ENCODE data around the gene SETD4. TPM values are rescaled to one million over a fixed set of nuclear protein-coding genes. Genes with fewer than 3 reads are reported as not detected.

Gene SETD4
- total RNA-seq, 1 experiment from 2014 or later, result 15.6 TPM

GRCh38 chr21:36024782-36025181 is 35.5 kb downstream of the SETD4 start:
- no peaks in the 10 kb centered on the region for H3K9me3 ChIP-seq (ENCODE audit: control insufficient read depth, insufficient read depth, low read depth, low read length)
- no peak for ATAC-seq
- ChIA-PET CTCF (interaction anchor here (0.6 kb wide), 1 partner anchor 39 kb away, joined by 3 read pairs; no protein-coding TSS in a partner anchor), POLR2A (no interaction called here)
- no peak overlapping the region for H3K27ac ChIP-seq (ENCODE audit: low read length)
- intact Hi-C loops (cut with micrococcal nuclease; ENCODE audit: unreplicated experiment), result loop anchor here (10.0 kb wide), 1 partner anchor 80 kb away; no protein-coding TSS in a partner anchor
- H3K4me3 ChIP-seq (ENCODE audit: low read depth in 2 of 2, low read length in 2 of 2), result no peak overlapping the region
- no peak for DNase-seq (ENCODE audit: low read depth, low spot score)
- no peaks in the 10 kb centered on the region for H3K4me1 ChIP-seq (ENCODE audit: control insufficient read depth, insufficient read depth, low read length)
- H3K27me3 ChIP-seq (ENCODE audit: control insufficient read depth, insufficient read depth, low read length), result no peaks in the 10 kb centered on the region
- no peaks in the 10 kb centered on the region for H3K36me3 ChIP-seq (ENCODE audit: control insufficient read depth, insufficient read depth, low read length)
- BruUV-seq (replicated peaks), result no TSS peak
- no peak for TF ChIP-seq REST (IDR thresholded peaks at IDR 0.05; ENCODE audit: insufficient read depth in 1 of 2, low read depth in 2 of 2, low read length in 1 of 2)
- no peak for TF ChIP-seq TCF7L2 (IDR thresholded peaks at IDR 0.05; ENCODE audit: low read depth, low read length)
- no peak for TF ChIP-seq CTCF (IDR thresholded peaks at IDR 0.05)
- TF ChIP-seq SIN3A (IDR thresholded peaks at IDR 0.05; ENCODE audit: borderline replicate concordance, insufficient read depth, low read depth, low read length), result no peak
- TF ChIP-seq POLR2AphosphoS5 (IDR thresholded peaks at IDR 0.05; ENCODE audit: low read depth, low read length), result no peak
- in situ Hi-C loops (cut with HindIII; ENCODE audit: low pct_unique_long_range_greater_than_20kb, low sequenced_read_pairs), result no loop called here

GRCh38 chr21:36023092-36023480 is 37.2 kb downstream of the SETD4 start:
- no TSS peak for BruUV-seq (replicated peaks)
- no peaks in the 10 kb centered on the region for H3K4me1 ChIP-seq (ENCODE audit: control insufficient read depth, insufficient read depth, low read length)
- no peaks in the 10 kb centered on the region for H3K27me3 ChIP-seq (ENCODE audit: control insufficient read depth, insufficient read depth, low read length)
- no peak overlapping the region for H3K4me3 ChIP-seq (ENCODE audit: low read depth in 2 of 2, low read length in 2 of 2)
- H3K9me3 ChIP-seq (ENCODE audit: control insufficient read depth, insufficient read depth, low read depth, low read length), result no peaks in the 10 kb centered on the region
- ChIA-PET POLR2A (interaction anchor here (0.6 kb wide), 1 partner anchor 26 kb away, joined by 3 read pairs; no protein-coding TSS in a partner anchor), CTCF (no interaction called here)
- DNase-seq (ENCODE audit: low read depth, low spot score) (no peak), ATAC-seq (no peak)
- no peaks in the 10 kb centered on the region for H3K36me3 ChIP-seq (ENCODE audit: control insufficient read depth, insufficient read depth, low read length)
- TF ChIP-seq REST (IDR thresholded peaks at IDR 0.05; ENCODE audit: insufficient read depth in 1 of 2, low read depth in 2 of 2, low read length in 1 of 2), result no peak
- no peak for TF ChIP-seq POLR2AphosphoS5 (IDR thresholded peaks at IDR 0.05; ENCODE audit: low read depth, low read length)
- TF ChIP-seq SIN3A (IDR thresholded peaks at IDR 0.05; ENCODE audit: borderline replicate concordance, insufficient read depth, low read depth, low read length), result no peak
- TF ChIP-seq TCF7L2 (IDR thresholded peaks at IDR 0.05; ENCODE audit: low read depth, low read length), result no peak
- TF ChIP-seq CTCF (IDR thresholded peaks at IDR 0.05), result no peak
- H3K27ac ChIP-seq (ENCODE audit: low read length), result no peak overlapping the region
- in situ Hi-C loops (cut with HindIII; ENCODE audit: low pct_unique_long_range_greater_than_20kb, low sequenced_read_pairs), result no loop called here
- intact Hi-C loops (cut with micrococcal nuclease; ENCODE audit: unreplicated experiment), result loop anchor here (10.0 kb wide), 1 partner anchor 78 kb away; no protein-coding TSS in a partner anchor
